Neural cell (in vitro differentiated cells): ENCODE measurements around the gene MAGEA8.

Experiments
- EP300 ChIP-seq: fragments of 450-650 bp; conservative IDR thresholded peaks from 2 replicates; pipeline ENCODE4 v1.6.1; 2014; ENCODE audit warnings: antibody characterized with exemption, mild to moderate bottlenecking, moderate library complexity; ENCODE audit not compliant: poor library complexity, severe bottlenecking
- EZH2 ChIP-seq: fragments of 200-600, 300-800 bp; shearing (Covaris generic), sonication (generic); IDR thresholded peaks from 2 replicates; pipeline ENCODE4 v1.6.1; 2014; ENCODE audit warnings: antibody characterized with exemption, low read length, borderline replicate concordance, mild to moderate bottlenecking; ENCODE audit not compliant: insufficient read depth, poor library complexity, severe bottlenecking
- TAF1 ChIP-seq: IDR thresholded peaks from 2 replicates; pipeline ENCODE4 v1.6.1; 2012; ENCODE audit warnings: low read depth
- TF ChIP-seq, protein P1 (sequence below): fragments of 450-650 bp; IDR thresholded peaks from 2 replicates; pipeline ENCODE4 v1.5.1; 2014; ENCODE audit warnings: antibody characterized with exemption, mild to moderate bottlenecking, moderate library complexity; ENCODE audit not compliant: poor library complexity, severe bottlenecking

GRCh38 chrX:149845385-149845784 lies 35.6 kb upstream of the MAGEA8 start:
- TF ChIP-seq EZH2 (no peak), EP300 (no peak), TAF1 (no peak)
- TF ChIP-seq, protein P1, sequence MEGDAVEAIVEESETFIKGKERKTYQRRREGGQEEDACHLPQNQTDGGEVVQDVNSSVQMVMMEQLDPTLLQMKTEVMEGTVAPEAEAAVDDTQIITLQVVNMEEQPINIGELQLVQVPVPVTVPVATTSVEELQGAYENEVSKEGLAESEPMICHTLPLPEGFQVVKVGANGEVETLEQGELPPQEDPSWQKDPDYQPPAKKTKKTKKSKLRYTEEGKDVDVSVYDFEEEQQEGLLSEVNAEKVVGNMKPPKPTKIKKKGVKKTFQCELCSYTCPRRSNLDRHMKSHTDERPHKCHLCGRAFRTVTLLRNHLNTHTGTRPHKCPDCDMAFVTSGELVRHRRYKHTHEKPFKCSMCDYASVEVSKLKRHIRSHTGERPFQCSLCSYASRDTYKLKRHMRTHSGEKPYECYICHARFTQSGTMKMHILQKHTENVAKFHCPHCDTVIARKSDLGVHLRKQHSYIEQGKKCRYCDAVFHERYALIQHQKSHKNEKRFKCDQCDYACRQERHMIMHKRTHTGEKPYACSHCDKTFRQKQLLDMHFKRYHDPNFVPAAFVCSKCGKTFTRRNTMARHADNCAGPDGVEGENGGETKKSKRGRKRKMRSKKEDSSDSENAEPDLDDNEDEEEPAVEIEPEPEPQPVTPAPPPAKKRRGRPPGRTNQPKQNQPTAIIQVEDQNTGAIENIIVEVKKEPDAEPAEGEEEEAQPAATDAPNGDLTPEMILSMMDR = no peak
